Stimulated activated CD8-positive, alpha-beta memory T cell treated with anti-CD3 and anti-CD28 coated beads, Interleukin-12 subunit alpha, Interleukin-12 subunit beta, amount 100 ng/mL, for 4 hours (primary cell): ENCODE results near the gene CDK3.

Experiments used
- DNase-seq: peaks from one replicate; pipeline ENCODE4 v3.0.0-alpha.2; 2020; ENCODE audit warnings: low read depth

CDK3 gene

GRCh38 chr17:76014100-76014924 is 13.7 kb downstream of the CDK3 start:
- peak; percentile 58 for DNase-seq

GRCh38 chr17:76014925-76015261 is 14.2 kb downstream of the CDK3 start:
- no peak for DNase-seq

DNA sequence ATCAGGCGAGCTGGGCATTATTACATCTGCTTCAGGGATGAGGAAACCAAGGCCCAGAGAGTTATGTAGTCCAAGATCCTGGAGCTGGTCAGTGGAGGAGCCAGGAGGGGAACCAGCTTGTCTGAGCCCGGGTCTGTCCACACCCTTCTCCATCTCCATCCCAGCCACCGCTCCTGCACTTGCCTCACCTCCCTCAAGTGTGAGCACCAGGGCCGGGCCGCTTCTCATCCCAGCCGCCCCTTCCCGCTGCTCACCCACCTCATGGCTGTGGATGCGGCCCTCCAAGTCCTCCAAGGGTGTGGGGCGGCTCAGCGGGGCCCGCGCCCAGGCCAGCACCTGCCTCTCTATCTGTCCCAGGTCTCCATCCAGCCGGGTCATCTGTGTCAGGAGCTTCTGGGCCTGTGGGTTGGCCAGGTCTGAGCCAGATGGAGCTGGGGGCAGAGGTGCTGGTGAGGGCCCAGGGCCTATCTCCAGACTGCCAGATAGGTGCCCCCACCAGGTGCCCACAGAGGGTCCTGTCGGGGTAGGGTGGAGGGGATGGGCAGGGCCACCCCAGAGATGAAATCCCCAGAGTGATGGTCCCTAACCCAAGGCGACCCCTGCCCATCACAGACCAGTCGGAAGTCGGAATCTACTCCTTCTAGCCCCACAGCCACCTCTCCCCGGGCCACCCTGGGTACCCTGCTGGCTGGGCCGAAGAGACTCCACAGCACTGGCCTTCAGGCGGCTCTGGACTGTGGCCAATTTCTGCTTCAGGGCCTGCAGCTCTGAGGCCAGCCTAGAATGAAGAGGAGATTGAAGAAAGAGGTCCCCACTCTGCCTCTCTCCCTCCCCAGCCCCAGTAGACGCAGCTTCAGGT is 17.1 kb downstream of the CDK3 start:
- DNase-seq: no peak

DNA sequence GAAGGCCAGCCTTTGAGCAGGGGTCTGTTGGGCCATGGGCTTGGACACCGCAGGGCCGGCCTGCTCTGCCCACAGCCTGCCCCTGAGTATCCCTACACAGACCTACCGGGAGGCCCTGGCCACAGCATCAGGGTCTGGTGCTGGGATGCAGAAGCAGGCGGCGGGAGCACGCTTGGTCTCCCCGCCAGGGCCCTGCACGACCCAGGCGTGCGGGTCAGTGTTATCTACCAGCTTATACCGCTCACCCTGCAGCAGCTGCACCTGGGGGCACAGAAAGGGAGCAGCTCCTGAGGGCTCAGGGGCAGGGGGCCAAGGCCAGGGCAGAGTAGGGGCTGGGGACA is 17.7 kb downstream of the CDK3 start:
- DNase-seq: no peak

DNA sequence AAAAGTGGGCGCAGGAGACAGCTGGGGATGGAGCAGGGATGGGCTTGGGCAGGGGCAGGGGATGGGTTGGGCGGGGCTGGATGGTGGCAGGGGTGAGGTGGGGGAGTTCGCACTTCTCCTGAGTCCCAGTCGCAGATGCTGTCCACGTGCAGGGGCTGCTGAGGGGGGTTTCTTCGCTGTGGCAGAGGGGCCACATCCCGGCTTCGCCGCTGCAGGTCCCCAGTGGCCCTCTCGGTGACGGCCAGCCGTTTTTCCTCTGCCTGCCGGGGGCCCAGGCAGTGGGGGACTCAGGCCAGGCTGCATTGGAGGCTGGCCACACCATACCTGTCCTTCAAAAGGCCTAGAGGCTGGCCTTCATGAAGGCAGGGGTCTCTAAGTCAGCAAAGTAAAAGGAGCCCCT is 18.1 kb downstream of the CDK3 start:
- DNase-seq: no peak

GRCh38 chr17:76019833-76020467 is 19.3 kb downstream of the CDK3 start:
- DNase-seq: no peak

GRCh38 chr17:76022285-76022684 is 21.6 kb downstream of the CDK3 start:
- no peak for DNase-seq

- no peak for DNase-seq
These were observed 22.6 kb downstream of the CDK3 start for GRCh38 chr17:76022973-76023899.

GRCh38 chr17:76023900-76024237 is 23.2 kb downstream of the CDK3 start:
- DNase-seq: no peak

GRCh38 chr17:76024353-76024752 is 23.7 kb downstream of the CDK3 start:
- no peak for DNase-seq

- DNase-seq: no peak
These were observed 24.6 kb downstream of the CDK3 start for GRCh38 chr17:76025294-76025693.

DNA sequence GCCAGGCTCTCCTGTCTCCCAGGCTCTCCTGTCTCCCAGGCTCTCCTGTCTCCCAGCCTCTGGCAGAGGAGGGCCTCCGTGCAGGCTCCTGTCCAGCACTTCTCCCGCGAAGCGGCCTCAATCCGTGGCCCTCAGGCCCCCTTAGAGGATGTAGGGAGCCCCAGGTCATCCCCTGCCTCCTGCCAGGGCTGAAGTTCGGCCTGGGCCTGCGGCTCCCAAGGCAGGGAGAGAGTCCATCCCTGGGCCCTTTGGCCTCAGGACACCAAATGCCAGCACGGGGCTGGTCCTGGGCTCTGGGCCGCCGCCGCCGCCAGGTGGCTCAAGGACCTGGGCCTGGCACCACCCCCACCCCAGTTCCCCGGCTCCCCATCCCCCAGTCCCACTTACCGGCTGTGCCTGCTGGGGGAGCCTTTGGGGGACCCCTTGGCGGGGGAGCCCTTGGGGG is 26.1 kb downstream of the CDK3 start:
- DNase-seq: no peak

DNA sequence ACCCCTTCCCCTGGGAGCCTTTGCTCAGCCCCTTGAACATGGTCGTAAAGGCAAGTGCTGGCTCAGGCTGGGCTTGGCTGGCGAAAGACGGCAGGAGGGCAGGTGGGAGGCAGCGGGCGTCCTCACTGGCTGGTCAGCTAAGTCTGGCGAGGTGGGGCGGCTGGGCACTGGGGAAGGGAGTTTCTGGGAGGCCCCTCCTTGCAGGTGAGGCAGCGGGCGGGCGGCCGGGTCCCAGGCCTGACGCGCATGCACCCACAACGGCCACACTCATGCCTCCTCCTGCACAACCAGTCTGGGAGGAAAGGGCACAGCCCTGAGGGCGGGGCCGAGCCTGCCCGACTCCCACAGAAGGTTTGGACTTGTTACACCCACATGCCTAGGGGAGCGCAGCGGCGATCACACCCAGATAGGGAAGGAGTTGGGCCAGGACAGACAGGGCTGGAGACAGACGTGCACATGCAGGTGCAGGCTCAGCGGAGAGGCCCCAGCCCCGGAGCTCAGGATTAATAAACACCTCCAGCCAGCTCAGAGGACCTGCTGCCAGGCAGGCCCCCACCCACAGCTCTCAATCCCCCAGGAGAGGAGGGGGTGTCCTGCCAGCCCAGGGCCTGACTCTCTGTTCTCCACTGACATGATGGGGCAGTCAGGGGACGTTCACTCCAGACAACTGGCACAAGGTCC is 26.6 kb downstream of the CDK3 start, which contains the start of gene EVPL:
Gene EVPL (minus strand): TSS at position 148 of the 681 bp plus-strand sequence. CDS start 108 bp downstream, at position 40.
- no peak for DNase-seq

GRCh38 chr17:76032073-76032779 is 31.6 kb downstream of the CDK3 start:
- no peak for DNase-seq

GRCh38 chr17:76032780-76033108 is 32.1 kb downstream of the CDK3 start:
- no peak for DNase-seq

- DNase-seq: no peak
These were observed 32.5 kb downstream of the CDK3 start for GRCh38 chr17:76033139-76033538.

- DNase-seq: no peak
These were observed 34.0 kb downstream of the CDK3 start for GRCh38 chr17:76034428-76035350.

DNA sequence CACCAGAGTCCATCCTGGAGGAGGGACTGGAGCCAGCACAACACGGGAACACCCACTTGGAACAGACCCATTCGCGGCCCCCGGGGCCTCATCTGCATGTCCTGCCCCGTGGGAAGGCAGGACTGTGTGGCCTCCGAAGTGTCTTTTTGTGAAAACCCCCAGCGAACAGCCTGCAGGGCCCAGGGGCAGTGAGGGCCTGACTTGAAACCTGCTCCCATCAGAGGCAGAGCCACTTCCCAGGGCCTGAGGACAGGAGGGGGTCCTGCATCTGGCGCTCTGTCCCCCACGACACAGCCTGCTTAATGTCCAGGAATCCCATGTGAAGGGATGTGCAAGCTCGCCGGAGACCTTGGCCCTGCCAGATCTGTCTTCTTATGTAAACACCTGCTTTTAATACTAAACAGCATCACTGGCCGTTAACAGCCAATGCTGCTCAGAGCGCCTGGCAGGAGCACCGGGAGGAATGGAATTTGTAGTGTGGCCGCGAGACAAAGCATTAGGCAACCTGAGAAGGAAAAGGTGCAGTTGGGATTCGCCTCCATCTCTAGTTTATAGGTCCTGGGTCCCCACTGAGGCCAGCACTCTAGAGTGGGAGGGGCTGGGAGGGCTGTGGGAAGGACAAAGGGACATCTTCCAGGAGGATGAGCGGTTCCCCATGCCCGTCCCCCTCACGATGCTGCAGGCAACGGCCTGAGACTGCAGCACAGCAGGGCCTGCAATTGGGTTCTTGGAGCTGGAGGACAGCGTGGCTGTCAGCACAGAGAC is 36.0 kb downstream of the CDK3 start:
- no peak for DNase-seq

DNA sequence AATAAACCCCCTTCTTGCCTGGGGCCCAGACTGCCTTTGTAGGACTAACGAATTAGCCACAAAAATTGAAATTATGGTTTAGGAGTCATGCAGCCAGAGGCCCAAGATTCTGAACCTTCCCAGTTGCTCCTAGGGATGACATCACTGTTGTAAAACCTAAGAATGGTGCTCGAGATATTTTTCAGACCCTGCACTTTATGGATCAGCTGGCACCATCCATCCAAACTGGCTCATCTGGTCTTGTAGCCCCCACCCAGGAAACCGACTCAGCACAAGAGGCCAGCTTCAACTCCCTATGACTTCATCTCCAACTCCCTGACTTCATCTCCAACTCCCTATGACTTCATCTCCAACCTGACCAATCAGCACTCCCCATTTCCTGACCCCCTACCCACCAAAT is 37.4 kb downstream of the CDK3 start:
- DNase-seq: no peak
